SK-N-SH treated with all-trans-retinoic acid at 6 μM for 48 hours (cell line): ENCODE data around the gene PSD2.

Experiments
- ARNTL ChIP-seq: fragments of 450-650 bp; formaldehyde crosslinking; IDR thresholded peaks from 2 replicates; pipeline ENCODE4 v1.5.0; 2020; ENCODE audit warnings: low read depth, mild to moderate bottlenecking, moderate library complexity, borderline replicate concordance
- ISL1 ChIP-seq: fragments of 250-450 bp; sonication (Bioruptor Pico); IDR thresholded peaks from 2 replicates; pipeline ENCODE4 v2.1.2; 2022; ENCODE audit warnings: mild to moderate bottlenecking, moderate library complexity
- RARB ChIP-seq: fragments of 250-450 bp; sonication (Bioruptor Pico); IDR thresholded peaks from 2 replicates; pipeline ENCODE4 v1.8.0; 2021; ENCODE audit warnings: mild to moderate bottlenecking, moderate library complexity
- ZNF565 ChIP-seq: fragments of 450-650 bp; formaldehyde crosslinking; conservative IDR thresholded peaks from 2 replicates; pipeline ENCODE4 v1.5.0; 2020; ENCODE audit warnings: low read depth, mild to moderate bottlenecking, moderate library complexity
- TF ChIP-seq, protein P1 (sequence below): fragments of 250-450 bp; sonication (Bioruptor Pico); IDR thresholded peaks from 2 replicates; pipeline ENCODE4 v1.8.0; 2021; ENCODE audit warnings: low read depth, mild to moderate bottlenecking, moderate library complexity, borderline replicate concordance

DNA sequence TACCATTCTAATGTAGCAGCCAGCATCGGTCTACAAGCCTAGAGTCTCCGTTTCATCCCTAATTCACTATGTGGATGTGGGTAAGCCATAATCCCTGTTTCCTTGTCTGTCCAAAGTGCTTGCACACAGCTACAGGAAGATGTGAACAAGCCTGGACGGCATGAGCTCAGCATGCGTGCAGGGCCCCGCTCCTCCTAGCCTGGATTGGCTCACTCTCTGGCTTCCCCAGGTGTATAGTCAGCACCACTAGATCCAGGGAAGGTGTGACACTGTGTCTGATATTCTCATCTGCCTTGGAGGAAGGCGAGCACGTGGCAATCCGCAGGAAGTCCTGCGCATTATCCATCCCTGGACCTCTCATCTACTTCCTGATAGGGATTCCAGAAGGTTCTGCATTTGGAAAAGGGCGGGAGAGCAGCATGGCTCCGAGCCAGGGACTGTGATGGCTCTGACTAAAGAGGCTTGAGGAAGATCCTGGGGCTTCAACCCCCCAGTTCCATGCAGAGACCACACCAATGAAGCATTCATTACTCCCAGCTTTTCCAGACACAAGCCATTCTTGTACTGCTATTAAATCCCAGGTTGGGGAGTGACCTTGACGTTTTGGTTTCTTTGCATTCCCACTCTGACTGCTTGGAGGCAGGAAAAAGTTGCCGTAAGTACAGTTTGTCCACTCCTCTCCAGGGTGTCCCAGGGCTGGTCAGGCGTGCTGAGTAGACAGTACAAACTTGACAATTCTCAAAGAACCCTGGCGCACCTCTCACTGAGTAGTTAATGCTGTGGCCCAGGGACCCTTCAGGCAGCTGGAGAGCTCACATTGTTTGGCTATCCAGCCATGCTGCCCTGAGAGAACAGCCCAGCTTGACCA, 65.6 kb downstream of the PSD2 start:
- TF ChIP-seq ARNTL (CRISPR knock-in tag) (no peak), RARB (no peak), ISL1 (no peak), ZNF565 (no peak)
- TF ChIP-seq, protein P1, sequence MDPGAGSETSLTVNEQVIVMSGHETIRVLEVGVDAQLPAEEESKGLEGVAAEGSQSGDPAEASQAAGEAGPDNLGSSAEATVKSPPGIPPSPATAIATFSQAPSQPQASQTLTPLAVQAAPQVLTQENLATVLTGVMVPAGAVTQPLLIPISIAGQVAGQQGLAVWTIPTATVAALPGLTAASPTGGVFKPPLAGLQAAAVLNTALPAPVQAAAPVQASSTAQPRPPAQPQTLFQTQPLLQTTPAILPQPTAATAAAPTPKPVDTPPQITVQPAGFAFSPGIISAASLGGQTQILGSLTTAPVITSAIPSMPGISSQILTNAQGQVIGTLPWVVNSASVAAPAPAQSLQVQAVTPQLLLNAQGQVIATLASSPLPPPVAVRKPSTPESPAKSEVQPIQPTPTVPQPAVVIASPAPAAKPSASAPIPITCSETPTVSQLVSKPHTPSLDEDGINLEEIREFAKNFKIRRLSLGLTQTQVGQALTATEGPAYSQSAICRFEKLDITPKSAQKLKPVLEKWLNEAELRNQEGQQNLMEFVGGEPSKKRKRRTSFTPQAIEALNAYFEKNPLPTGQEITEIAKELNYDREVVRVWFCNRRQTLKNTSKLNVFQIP (CRISPR knock-in tag): no peak
